Adrenal gland (tissue), 12 donors: ENCODE measurements around the gene SAAL1. TPM values are rescaled to one million over a fixed set of nuclear protein-coding genes. Genes with fewer than 3 reads are reported as not detected.

Source experiments
- DNase-seq, 7 donors: peaks; one replicate each; pipeline ENCODE4 v3.0.0-alpha.2; 2019 to 2020
- H3K27ac ChIP-seq, 5 donors: fragments of 200-600 bp; sonication (generic) in 4 of 5; 1 replicate in 3 of 5; 2 replicates in 2 of 5; pipeline versions ENCODE4 v1.5.1 to v1.8.0; 2016 to 2020; ENCODE audit warnings: mild to moderate bottlenecking in 1 of 5
- H3K27me3 ChIP-seq: fragments of 200-600 bp; 2 replicates; pipeline ENCODE4 v1.8.0; 2021
- H3K36me3 ChIP-seq, 2 donors: fragments of 200-600 bp; replicated peaks in 1 of 2; 1 replicate in 1 of 2; 2 replicates in 1 of 2; pipeline versions ENCODE4 v1.5.1 to v1.8.0; 2018 to 2022
- H3K4me1 ChIP-seq, 2 donors: fragments of 200-600 bp; replicated peaks in 1 of 2; 1 replicate in 1 of 2; 2 replicates in 1 of 2; pipeline versions ENCODE4 v1.5.1 to v1.8.0; 2018 to 2021
- H3K4me3 ChIP-seq, 4 donors: fragments of 200-600 bp; sonication (generic) in 3 of 4; one replicate each; pipeline ENCODE4 v1.5.1; 2016 to 2018
- H3K9me3 ChIP-seq, 3 donors: fragments of 200-600 bp; sonication (generic) in 1 of 3; replicated peaks in 1 of 3; 1 replicate in 2 of 3; 2 replicates in 1 of 3; pipeline versions ENCODE4 v1.5.1 to v1.8.0; 2016 to 2021
- CTCF ChIP-seq, 6 experiments: fragments of 450-650 bp in 4 of 6; fragments of 200-600 bp in 2 of 6; sonication (generic) in 1 of 6; IDR thresholded peaks; 1 replicate in 5 of 6; 2 replicates in 1 of 6; pipeline versions ENCODE4 v1.5.1 to v1.8.0; 2016 to 2021; ENCODE audit warnings: antibody characterized with exemption in 6 of 6, mild to moderate bottlenecking in 2 of 6, moderate library complexity in 1 of 6
- POLR2A ChIP-seq, 2 donors: fragments of 450-650 bp; IDR thresholded peaks; one replicate each; pipeline ENCODE4 v1.6.1; 2017; ENCODE audit warnings: antibody characterized with exemption in 2 of 2, mild to moderate bottlenecking in 2 of 2, moderate library complexity in 1 of 2
- WGBS, 4 donors: extraction: QIAGEN DNeasy Blood & Tissue Kit in 2 of 4; methylation state at CpG; one replicate each; pipeline versions ENCODE4 v1.1.5 to v1.1.7; 2013 to 2017; 5-methylcytosine and 5-hydroxymethylcytosine counted together
- intact Hi-C, 2 donors: fragments of 100-400 bp; cut with DNase I; formaldehyde crosslinking; loops; one replicate each; pipeline versions ENCODE4 v1.14.1 to v1.15.0; 2022 to 2023
- polyA plus RNA-seq, 3 donors: library from polyadenylated mRNA; stranded (reverse); fragments of 200-250 nt in 2 of 3; fragments of 350-450 nt in 1 of 3; fragmentation: Illumina TruSeq in 1 of 3; extraction: RNeasy Lipid Tissue Mini Kit (QIAGEN cat#74804) in 1 of 3; gene quantifications; one replicate each; pipeline ENCODE4 v1.2.3, GENCODE V29; 2013 to 2014
- total RNA-seq, 9 donors: library from RNA; depleted of rRNA in 4 of 9; stranded (reverse); fragments of >200 nt in 4 of 9; fragments of 120-200 nt in 1 of 9; fragmentation: NEBNext Ultra II Directional in 1 of 9; extraction: Animal tissue kit (Norgen Biotek cat#: 25700) in 1 of 9; gene quantifications; one replicate each; pipeline versions ENCODE4 v1.1.0 to v1.2.4, GENCODE V29; 2013 to 2023
- donor health status: healthy with polysubstance abuse.
- donor health status: Bipolar disorder and iron deficiency.
- donor health status: DM: yes; HTN: yes; CAD: no.
- donor health status: DM: no; HTN: no; CAD: no.
- donor health status: DM: no; HTN: no; CAD: no.
- donor health status: DM: yes; HTN: yes; CAD: no.

Gene SAAL1
- total and polyA plus RNA-seq, 12 donors = 3.7 to 15.9 (median 10.4) TPM

GRCh38 chr11:18145025-18145424 lies 39.1 kb upstream of the SAAL1 start:
- no peak for DNase-seq
- Histone ChIP-seq H3K9me3 (no peaks in the 10 kb centered on the region), H3K27me3 (peaks cover 4% of the 10 kb centered on the region), H3K27ac (no peak overlapping the region), H3K4me1 (no peaks in the 10 kb centered on the region), H3K36me3 (no peaks in the 10 kb centered on the region), H3K4me3 (no peak overlapping the region)
- intact Hi-C loops = no loop called here
- WGBS, 4 donors = 57 to 73% (median 65%) methylated on average over 2 of the region's 2 CpGs
- TF ChIP-seq POLR2A (IDR thresholded peaks at IDR 0.05) (no peak), CTCF (IDR thresholded peaks at IDR 0.05) (peak in 1 of 6 experiments; percentile 21)

DNA sequence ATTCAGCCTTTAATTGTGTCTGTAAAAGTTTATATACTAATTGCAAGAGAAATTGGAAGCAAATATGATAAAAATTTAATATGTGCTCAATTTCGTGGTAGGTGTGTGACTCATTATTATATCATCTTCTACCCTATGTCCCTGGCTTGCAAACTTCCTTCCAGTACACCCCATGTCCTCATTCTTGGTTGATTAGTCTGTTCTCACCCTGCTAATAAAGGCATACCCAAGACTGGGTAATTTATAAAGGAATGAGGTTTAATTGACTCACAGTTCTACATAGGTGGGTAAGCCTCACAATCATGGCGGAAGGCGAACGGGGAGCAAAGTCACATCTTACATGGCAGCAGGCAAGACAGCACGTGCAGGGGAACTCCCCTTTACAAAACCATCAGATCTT lies 38.4 kb upstream of the SAAL1 start:
- H3K27me3 ChIP-seq = peaks cover 4% of the 10 kb centered on the region
- no peaks in the 10 kb centered on the region for H3K9me3 ChIP-seq
- intact Hi-C loops = no loop called here
- no peaks in the 10 kb centered on the region for H3K36me3 ChIP-seq
- DNase-seq = no peak
- H3K27ac ChIP-seq = no peak overlapping the region
- WGBS, 4 donors = 68 to 72% (median 69%) methylated on average over 5 of the region's 5 CpGs
- no peaks in the 10 kb centered on the region for H3K4me1 ChIP-seq
- H3K4me3 ChIP-seq = no peak overlapping the region
- TF ChIP-seq POLR2A (IDR thresholded peaks at IDR 0.05) (no peak), CTCF (IDR thresholded peaks at IDR 0.05) (no peak)

DNA sequence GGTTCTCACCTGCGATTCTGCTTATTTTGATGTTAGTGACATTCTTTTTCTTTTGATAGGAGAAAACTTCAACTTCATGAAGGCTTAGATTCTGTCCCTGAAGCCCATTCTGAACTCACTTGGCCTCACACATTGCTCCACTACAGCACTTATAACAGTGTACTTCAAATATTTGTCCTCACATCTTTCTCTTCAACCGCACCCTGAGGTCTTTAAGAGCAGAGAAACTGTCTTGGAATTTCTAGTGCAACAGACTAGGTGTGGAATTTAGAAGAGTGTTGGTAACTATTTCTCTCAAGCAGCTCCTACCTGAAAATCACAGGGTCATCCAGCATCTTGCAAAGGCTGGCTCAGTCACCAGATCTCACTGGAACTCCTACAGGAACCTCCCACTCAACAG lies 34.3 kb upstream of the SAAL1 start:
- TF ChIP-seq CTCF (IDR thresholded peaks at IDR 0.05) (no peak), POLR2A (IDR thresholded peaks at IDR 0.05) (no peak)
- Histone ChIP-seq H3K27ac (no peak overlapping the region), H3K4me3 (no peak overlapping the region), H3K4me1 (no peaks in the 10 kb centered on the region), H3K36me3 (no peaks in the 10 kb centered on the region), H3K9me3 (no peaks in the 10 kb centered on the region), H3K27me3 (no peaks in the 10 kb centered on the region)
- intact Hi-C loops = no loop called here
- DNase-seq = no peak
- WGBS, 4 donors = 92 to 100% (median 95%) methylated on average over 2 of the region's 2 CpGs

DNA sequence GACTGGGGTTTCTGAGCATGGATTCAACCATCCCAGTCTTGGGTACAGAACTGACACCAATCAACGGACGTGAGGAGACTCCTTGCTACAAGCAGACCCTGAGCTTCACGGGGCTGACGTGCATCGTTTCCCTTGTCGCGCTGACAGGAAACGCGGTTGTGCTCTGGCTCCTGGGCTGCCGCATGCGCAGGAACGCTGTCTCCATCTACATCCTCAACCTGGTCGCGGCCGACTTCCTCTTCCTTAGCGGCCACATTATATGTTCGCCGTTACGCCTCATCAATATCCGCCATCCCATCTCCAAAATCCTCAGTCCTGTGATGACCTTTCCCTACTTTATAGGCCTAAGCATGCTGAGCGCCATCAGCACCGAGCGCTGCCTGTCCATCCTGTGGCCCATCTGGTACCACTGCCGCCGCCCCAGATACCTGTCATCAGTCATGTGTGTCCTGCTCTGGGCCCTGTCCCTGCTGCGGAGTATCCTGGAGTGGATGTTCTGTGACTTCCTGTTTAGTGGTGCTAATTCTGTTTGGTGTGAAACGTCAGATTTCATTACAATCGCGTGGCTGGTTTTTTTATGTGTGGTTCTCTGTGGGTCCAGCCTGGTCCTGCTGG lies 31.4 kb upstream of the SAAL1 start:
- intact Hi-C loops = no loop called here
- Histone ChIP-seq H3K9me3 (no peaks in the 10 kb centered on the region), H3K27me3 (no peaks in the 10 kb centered on the region), H3K36me3 (no peaks in the 10 kb centered on the region), H3K4me3 (no peak overlapping the region), H3K27ac (no peak overlapping the region), H3K4me1 (no peaks in the 10 kb centered on the region)
- TF ChIP-seq POLR2A (IDR thresholded peaks at IDR 0.05) (no peak), CTCF (IDR thresholded peaks at IDR 0.05) (no peak)
- DNase-seq = no peak
- 92 to 94% (median 93%) methylated on average over 28 to 29 of the region's 29 CpGs for WGBS, 4 donors
